ENCODE results near the gene FN1.
A peak's percentile ranks its signal among the peaks of the same experiment; 100 is the strongest.

The FN1 gene

DNA sequence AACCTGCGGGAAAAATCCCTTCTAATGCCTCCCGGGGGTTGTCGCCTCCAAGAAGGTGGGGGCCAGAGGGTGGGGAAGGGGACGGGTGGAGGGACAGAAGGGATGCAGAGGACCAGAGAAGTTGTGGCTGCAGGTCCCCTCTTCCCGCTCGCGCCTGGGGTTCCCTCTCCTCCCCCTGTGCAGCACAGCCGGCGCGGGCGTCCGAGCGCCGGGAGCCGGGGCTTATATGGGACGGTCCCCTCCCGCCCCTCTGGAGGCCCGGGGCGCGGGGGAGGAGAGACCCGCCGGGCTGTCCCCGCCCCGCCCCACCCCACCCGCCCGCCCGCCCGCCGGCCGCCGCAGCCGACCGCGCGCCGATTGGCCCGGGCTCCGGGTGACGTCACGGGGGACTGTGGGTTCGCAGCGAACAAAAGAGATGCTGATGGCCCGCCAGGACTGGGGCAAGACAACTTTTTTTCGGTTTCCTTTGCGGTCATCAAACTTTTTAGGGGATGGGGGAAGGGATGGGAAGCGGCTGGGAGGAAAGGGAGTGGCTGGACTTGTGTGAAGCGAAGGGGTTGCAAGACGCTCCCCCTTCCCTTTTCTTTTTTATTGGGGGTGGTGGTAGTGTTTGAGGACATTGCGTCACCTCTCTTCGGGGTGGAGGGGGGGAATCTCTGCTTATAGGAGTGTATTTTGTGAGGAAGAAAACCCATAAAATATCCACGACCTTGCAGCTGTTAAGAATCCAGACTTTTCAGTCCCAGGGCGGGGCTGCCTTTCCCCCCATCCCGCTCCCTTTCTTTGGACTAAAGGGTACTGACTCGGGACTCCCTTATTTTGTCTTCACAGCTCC, at the start of gene FN1:
FN1 (minus strand) TSS at position 199 of the 835 bp plus-strand sequence. CDS start 266 bp downstream, outside the sequence.
- peak; percentile 85 for DNase-seq

DNA sequence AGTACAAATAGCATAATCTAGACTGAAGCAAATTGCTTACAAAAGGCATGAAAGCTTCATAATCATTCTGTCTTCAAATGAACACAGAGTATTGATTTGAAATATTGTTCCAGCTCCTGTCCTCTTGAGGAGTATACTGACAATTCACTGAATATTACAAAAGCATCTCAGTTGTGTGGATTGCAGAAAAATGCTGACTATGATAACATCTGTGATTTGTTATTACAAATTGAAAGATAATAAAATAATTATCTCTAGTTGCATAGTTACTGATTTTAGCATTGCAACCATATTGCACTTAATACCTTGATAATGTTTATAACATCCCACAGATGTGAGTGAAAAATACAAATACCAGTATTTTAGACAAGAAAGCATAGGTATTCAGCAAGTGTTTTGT, 49.2 kb upstream of the FN1 start:
- DNase-seq, result no peak

DNA sequence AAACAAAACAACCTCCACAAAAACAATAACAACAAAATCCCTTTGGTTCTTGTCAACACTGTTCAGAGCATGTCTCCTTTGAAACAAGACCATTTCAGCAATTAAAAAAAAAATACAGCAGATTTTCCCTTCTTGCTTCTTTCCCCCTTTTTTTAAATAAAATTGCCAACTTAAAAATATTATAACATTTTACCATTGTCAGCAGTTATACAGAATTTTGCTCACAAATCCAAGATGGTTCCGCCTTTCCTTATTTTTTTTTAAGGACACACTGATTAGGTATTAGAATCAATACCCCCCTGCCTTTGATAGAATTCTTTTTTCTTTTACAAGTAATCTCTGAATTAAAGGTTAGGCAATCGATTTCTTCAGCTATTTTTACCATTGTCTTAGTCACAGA, 48.7 kb upstream of the FN1 start:
- no peak for DNase-seq

DNA sequence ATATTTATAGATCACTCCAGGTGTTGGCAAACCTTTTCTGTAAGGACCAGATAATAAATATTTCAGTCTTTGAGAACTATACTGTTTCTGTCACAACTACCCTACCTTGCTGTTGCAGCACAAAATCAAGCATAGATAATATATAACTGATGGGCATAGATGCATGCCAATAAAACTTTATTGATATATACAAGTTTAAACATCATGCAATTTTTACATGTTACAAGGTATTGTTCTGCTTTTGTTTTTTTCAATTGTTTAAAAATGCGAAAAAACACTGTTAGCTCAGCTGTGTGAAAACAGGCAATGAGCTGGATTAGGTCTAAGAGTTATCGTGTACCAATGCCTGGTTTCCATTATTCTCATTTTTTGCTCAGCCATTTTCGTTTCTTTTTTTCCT, 47.6 kb upstream of the FN1 start:
- DNase-seq, result no peak

DNA sequence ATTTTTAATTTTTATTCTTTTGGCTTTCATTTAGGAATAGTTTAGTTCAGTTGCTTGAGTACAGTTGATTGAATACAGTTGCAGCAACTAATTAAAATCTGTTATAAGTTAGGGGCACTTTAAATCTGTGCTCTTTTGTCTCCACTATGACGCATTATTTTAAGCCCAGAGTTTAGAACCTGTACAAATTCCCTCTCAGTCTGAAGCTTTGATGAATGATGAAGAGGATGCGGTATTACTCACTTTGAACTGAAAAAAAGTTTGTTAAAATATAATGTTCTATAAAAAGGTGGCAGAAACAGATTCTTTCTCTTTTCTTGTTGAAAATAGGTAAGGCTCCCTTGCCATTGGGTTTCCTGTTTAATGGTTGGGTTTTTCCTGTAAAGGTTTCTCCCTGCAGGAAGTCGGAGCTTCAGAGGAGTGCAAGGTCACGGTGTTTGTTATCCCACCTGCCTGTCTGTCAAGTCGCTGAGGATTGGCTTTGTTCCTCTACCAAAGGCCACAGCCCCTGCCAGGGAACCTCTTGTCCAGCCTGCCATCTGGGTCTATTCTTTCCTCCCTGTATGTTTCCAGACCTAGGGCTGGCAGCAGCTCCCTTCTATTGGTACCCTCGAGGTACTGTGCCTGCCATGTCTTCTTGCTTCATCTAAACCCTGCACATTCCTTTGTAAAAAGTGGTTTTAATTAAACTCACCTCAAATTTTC, 43.8 kb upstream of the FN1 start:
- DNase-seq, result no peak

DNA sequence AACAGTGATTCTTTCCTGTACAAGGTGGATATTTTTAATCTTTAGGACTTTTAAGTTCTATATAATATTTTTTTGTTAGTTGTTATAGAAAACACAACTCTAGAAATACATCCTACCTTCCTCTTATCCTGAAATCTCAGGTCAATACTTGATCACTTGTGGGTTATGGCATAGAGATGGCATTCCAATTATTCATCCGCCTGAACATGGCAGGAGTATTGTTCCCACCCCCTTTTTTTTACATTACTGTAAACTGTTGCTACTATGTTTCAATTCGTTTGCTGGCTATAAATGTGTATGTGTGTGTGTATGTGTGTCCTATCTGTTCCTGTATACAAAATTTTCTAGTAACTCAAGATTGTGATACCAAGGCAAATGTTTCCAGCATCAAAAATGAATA, 43.3 kb upstream of the FN1 start:
- no peak for DNase-seq

DNA sequence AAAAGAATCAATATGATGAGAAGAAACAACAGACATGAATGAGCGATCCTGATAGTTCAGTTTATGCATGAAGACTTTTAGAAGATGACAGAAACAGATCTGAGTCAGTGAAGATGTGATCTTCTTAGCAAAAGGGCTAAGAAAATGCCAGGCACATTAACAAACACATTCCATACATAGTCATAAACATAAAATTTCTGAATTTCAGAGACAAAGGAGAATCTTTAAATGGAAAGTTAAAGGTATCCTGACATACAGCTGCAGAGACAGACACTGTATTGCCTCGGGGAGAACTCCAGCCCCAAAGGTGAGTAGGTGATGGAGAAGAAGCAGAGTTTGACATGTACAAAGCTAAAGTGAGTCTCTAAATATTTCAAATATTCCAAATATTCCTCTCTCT, 40.6 kb upstream of the FN1 start:
- no peak for DNase-seq

DNA sequence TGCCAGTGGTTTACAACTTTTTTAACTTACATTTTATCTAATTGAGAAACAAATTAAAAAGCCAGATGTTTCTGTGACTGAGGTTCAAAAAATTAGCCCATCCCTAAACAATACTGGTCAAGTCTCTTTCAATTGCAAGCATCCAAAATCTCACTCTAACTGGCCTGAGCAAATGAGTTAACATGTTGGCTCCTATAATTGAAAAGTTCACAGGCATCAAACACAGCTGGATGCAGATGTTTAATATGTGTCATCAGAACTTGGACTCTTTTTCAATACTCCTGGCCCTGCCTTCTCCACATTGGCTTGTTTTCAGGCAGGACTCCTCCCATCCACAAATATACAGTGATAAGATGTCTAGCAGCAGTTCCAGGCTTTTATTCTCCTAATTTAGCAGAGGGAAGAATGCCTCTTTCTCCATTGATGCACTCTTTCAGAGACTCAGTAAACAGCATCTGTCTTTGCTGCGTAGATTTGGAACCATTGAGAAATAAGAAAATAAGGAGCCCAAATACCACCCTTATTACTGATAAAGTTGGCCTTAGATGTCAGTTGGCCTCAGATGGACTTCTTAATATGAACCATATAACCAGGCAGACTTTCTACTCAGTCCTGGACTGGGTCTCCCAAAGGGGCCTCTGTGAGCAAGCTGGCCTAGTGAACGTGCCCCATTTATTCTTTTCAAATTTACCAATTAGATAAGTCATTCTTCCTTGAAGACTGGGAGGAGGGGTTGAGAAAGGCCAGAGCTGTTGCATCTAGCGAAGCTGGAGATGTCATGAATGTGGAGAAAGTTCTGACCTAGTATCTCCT, 30.4 kb upstream of the FN1 start:
- no peak for DNase-seq

DNA sequence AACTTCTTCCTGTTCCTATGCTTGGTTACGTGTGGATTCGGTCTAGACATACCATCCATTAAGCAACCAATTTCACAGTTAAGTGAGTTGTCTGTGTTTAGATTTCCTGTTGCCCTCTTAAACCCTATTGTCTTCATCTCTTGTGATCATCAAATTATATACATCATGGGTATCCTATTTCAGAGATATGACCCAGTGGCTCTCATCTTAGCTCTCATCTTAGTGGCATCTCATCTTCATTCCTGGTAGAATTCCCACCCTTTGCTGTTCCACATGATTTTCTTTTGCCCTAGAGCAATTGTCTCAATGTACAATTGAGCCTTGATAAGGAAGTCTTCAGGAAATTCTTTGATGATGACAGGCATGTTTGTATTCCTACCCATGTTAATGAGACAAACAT, 29.4 kb upstream of the FN1 start:
- DNase-seq, result no peak

DNA sequence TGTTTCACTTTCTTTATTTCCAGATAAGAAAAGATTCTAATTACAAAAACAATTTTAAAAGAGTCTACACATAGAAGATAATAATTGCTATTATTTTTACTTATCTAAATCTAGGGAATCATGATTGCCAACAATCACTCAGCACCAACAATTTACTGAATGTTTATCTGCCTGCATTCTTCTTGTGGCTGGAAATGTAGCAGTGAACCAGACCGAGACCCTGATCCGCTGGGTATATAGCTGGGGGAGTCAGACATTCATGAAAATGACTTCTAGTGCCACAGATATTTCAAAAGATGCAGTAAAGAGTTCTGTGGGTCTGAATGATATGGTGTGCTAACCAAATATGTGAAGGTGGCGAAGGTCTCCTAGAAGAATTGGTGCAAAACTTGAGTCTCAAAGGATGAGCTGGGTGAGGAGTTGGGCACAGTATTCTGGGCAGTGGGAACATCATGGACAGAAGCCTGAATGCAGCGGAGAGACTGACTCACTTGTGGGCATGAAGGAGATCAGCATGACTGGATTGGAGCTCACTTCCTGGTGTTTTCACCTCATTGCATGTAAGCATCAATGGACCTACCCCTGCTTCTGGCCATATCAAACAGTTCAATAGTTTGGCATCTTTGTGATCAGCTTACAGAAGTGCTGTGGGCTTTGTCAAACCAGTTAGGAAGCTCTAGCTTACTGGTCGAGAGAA, 26.1 kb upstream of the FN1 start:
- no peak for DNase-seq

DNA sequence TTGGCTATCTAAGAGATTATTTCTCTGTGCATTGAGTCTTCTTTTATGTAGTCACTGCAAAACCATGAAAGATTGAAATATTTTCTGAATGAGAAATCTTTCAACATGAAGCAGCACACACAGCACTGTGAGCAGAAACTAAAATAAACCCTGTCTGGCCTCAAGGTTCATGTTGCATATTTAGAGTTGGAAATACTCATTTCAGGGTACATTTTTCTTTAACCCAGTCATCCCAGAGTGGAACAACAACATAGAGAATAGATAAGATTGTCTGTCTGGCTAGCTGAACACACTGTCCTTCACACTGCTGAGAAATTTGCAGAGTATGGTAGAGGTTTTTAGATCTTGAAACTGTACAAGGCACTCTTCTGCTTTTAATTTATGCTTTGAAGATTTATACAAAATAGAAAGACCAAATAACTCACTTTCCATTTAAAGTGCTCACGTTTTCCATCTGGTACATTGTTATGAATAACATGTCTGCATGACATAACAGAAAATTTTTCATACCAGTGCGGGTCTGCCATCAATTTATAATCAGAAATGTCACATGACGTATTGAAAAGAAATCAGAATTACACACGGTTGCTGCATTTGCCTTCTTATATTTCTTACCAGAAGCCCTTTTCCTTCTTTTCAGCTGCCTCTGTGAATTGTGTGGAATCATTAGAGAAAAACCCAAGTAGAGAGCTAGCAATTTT, 25.0 kb upstream of the FN1 start:
- no peak for DNase-seq

DNA sequence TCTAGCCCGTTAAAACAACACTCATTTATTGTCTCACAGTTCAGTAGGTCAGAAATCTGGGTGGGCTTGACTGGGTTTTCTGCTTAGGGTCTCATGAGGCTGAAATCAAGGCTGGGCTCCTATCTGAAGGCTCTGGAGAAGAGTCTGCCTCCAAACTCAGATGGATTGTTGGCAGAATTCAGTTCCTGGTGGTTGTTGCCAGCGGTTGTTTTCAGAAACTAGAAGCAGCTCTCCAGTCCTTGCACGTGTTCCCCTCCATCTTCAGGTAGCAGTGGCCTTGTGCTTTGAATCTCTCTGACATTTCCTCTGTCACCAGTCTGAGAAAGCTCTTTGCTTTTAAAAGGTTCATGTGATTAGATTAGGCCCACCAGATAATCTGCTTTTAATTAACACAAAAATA, 20.1 kb upstream of the FN1 start:
- no peak for DNase-seq

DNA sequence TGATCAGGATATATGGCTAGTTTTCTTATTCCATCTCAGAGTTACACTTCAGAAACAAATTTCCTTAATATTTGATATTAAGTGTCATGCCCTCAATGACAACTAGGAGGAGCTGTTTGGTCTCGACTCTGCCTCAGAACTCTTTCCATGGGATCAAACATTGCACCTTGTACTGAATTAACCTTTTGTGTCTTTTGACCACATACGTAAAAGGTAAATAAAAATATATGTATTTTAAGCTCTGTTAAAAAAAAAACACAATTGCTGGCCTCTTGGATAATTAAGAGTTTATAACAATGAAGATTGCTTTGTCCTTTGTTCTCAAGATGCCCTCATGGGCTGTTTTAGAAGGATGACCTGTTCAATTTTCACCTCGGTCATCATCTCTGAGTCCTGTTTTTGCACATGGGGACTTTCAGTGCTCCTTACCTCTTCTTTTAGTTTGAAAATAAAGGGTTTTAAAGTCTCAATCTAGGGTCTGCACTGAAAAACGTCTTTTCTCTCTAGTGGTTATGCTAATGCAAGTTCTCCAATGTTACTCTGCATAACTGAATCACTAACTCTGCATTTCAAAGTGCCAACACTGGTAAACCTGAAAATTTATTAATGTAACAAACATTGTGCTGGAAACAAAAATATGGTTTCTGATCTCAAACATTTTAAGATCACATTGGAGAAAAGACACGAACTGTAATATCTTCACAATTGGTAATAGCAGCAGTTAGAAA, 18.8 kb upstream of the FN1 start:
- no peak for DNase-seq

DNA sequence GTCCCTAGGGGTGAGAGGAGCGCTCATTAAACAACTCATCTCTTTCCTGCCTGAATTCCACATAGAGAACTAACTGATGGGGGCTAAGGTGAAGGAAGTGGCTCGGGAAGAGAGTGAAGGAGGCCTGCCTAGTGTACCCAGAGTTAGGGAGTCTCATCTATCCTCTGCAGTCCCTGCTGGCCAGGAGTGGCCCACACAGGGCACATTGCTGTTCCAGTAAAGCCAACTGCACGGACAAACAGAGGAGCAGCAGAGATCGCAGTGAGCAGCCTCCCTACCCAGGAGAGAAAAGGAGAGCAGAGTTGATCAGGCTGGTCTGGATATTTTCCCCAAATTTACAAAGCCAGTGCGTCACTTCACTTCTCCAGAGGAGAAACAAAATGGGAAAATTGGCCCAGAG, 16.9 kb upstream of the FN1 start:
- no peak for DNase-seq

DNA sequence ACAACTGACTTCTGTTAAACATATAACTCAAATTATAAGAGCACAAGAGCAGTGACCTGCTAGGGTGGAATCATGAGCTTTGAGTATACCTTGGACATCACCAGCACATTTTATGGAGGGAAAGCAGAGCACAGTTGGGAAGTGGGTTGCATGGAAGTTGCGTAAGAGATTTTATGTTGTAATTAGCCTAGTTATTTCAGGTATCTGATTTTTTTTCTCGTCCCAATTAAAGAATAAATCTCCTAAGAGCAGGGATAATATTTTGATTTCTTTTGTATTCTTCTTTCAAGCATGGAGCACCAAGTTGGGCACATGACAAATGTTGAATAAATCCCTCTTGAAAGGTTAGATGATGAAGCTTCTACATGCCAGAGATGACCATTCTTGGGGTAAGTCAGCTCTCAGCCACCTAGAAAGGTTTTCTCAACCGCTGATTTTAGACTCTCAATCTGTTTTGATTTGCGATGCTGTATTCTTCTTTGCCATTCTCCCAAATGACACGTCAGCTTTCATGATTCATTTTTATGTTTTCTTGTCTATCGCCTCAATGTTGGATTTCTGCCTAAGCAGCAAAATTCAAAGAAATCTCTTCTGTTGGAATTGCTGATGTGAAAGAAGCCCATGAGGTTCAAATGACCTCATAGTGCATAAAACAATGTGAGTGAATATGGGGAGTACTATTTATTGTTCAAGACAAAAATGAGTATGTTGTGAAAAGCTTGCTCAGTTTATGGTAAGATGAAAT, 15.3 kb upstream of the FN1 start:
- DNase-seq, result no peak

DNA sequence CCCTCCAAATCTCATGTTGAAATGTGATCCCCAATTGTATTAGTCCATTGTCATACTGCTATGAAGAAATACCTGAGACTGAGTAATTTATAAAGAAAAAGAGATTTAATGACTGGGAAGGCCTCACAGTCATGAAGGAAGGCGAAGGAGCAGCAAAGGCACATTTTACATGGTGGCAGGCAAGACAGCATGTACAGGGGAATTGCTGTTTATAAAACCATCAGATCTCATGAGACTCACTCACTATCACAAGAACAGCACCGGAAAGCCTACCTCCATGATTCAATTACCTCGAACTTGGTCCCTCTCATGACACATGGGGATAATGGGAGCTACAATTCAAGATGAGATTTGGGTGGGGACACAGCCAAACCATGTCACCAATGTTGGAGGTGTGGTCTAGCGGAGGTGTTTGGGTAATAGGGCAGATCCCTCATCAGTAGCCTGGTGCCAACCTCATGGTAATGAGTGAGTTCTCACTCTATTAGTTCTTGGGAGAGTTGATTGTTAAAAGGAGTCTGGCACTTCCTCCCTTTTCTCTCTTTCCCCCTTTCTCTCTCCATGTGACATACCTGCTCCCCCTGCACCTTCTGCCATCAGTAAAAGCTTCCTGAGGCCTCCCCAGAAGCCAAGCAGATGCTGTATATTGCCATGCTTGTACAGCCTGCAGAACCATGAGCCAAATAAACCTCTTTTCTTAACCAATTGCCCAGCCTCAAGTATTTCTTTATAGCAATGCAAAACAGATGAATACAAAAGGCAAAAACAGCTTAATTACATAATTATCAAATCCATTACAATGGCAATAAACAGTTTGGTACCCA, 14.5 kb upstream of the FN1 start:
- no peak for DNase-seq

DNA sequence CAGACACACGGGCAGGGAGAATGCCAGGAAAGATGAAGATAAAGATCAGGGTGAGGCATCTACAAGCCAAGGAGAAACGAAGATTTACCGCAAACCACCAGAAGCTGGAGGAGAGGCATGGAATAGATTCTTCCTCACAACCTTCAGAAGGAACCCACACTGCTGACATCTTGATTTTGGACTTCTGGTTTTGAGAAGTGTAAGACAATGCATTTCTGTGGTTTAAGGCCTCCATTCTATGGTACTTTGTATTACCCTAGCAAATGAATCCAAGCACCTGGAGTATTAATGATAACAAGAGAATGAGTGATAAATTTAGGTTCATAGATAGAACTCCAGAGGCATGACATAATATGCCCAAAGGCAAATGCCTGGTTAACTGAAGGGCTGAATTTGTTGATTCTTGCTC, 11.8 kb upstream of the FN1 start:
- DNase-seq, result no peak

DNA sequence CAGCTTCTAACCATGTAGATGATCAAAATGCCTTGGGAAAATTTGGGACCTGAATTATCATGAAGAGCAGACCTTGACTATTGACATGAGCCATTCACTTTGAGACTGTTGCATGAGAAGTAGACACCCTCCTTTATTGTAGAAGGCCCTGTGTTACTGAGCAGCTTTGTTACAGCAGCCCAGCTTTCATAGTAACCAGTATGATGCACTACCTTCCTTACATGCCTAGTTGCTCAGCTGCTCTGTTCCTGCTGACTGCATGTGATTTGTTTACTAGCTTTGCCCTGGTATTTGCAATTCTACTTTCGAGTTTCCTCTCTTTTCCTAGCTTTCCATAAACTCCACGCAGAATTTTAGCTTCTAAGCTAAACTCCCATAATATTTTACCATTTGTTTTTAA, 11.2 kb upstream of the FN1 start:
- DNase-seq, result no peak

DNA sequence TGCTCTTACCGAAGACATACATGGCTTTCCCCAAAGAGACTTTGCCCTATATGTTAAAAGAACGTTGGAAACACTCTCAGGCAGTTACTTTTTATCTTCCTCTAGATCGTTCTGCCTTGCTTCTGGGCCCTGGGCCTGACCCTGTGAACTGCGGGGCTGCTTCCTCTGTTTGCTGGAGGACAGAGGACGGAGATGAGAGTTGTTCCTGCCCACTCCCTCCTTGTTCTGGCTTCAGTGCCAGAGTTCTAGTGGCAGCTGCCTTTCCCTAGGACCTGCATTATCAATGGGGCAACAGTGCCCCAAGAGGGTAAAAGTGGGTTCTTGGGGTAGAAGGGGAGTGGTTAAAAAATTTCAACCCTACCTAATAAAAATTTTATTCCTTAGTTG, 6.5 kb upstream of the FN1 start:
- no peak for DNase-seq
